Forelimb muscle (tissue), 1 donor: ENCODE measurements around the gene TUBE1. TPM values are rescaled to one million over a fixed set of nuclear protein-coding genes. Genes with fewer than 3 reads are reported as not detected.
"Not testable (repeated sequence)": the region's sequence is repeated elsewhere in the genome, so short reads cannot be mapped to it uniquely, and the experiment has no call there.

Source experiments
- DNase-seq: peaks from one replicate; pipeline ENCODE4 v3.0.0-alpha.2; 2013; ENCODE audit warnings: low read depth
- polyA plus RNA-seq: library from polyadenylated mRNA; unstranded; fragments of 120-200 nt; gene quantifications from one replicate; pipeline ENCODE4 v1.2.1, GENCODE V29; 2013; ENCODE audit not compliant: insufficient read length

Gene TUBE1
- polyA plus RNA-seq, 1 donor, result 20.7 TPM

GRCh38 chr6:112062966-112063365 lies 24.3 kb downstream of the TUBE1 start:
- DNase-seq, result no peak

- DNase-seq, result no peak
Measured at GRCh38 chr6:112061605-112062004, 25.7 kb downstream of the TUBE1 start.

- DNase-seq, result no peak
Measured at GRCh38 chr6:112058243-112059032, 28.8 kb downstream of the TUBE1 start.

GRCh38 chr6:112054555-112055190 lies 32.6 kb downstream of the TUBE1 start:
- DNase-seq, result no peak

- DNase-seq, result no peak
Measured at GRCh38 chr6:112054001-112054400, 33.3 kb downstream of the TUBE1 start, which contains the start of gene CCN6. CCN6 (plus strand) TSS chr6:112054104; CDS start chr6:112054358, 254 bp downstream.

- not testable (repeated sequence) for DNase-seq
Measured at GRCh38 chr6:112051251-112051740, 36.0 kb downstream of the TUBE1 start.

- DNase-seq, result no peak
Measured at GRCh38 chr6:112050429-112050828, 36.9 kb downstream of the TUBE1 start.

GRCh38 chr6:112049996-112050395 lies 37.3 kb downstream of the TUBE1 start:
- no peak for DNase-seq

- no peak for DNase-seq
Measured at GRCh38 chr6:112049026-112049799, 38.1 kb downstream of the TUBE1 start.

GRCh38 chr6:112047523-112047922 lies 39.8 kb downstream of the TUBE1 start:
- not testable (repeated sequence) for DNase-seq

- DNase-seq, result no peak
Measured at GRCh38 chr6:112044856-112045255, 42.4 kb downstream of the TUBE1 start.

GRCh38 chr6:112044196-112044595 lies 43.1 kb downstream of the TUBE1 start:
- no peak for DNase-seq

GRCh38 chr6:112043032-112044007 lies 44.0 kb downstream of the TUBE1 start:
- peak; percentile 66 for DNase-seq

GRCh38 chr6:112041535-112041934 lies 45.7 kb downstream of the TUBE1 start:
- no peak for DNase-seq

- DNase-seq, result no peak
Measured at GRCh38 chr6:112040956-112041355, 46.3 kb downstream of the TUBE1 start.

GRCh38 chr6:112039431-112039770 lies 47.9 kb downstream of the TUBE1 start:
- DNase-seq, result no peak

- DNase-seq, result no peak
Measured at GRCh38 chr6:112038756-112039430, 48.4 kb downstream of the TUBE1 start.

GRCh38 chr6:112038268-112038667 lies 49.0 kb downstream of the TUBE1 start:
- no peak for DNase-seq

GRCh38 chr6:112037783-112038216 lies 49.5 kb downstream of the TUBE1 start:
- DNase-seq, result no peak

- no peak for DNase-seq
Measured at GRCh38 chr6:112036088-112036637, 51.1 kb downstream of the TUBE1 start.
